GM23338 (cell line): ENCODE measurements around the gene LRP1-AS. TPM values are rescaled to one million over a fixed set of nuclear protein-coding genes. Genes with fewer than 3 reads are reported as not detected.

Experiments
- ATAC-seq: fragments of 200-7000 bp; cut with Tn5 transposase; 3 replicates; pipeline ENCODE4 v1.9.1; 2020
- DNase-seq: peaks from one replicate; pipeline ENCODE4 v3.0.0-alpha.2; 2015; ENCODE audit warnings: low spot score
- H2AFZ ChIP-seq: fragments of 200-600 bp; sonication (generic); 2 replicates; pipeline ENCODE4 v1.8.0; 2016; ENCODE audit warnings: antibody characterized with exemption, mild to moderate bottlenecking, moderate library complexity
- H3F3A ChIP-seq: fragments of 200-600 bp; sonication (generic); replicated peaks from 2 replicates; pipeline ENCODE4 v1.8.0; 2017; ENCODE audit warnings: antibody characterized with exemption, mixed run types, low read depth
- H3K27ac ChIP-seq: fragments of 200-600 bp; sonication (generic); 2 replicates; pipeline ENCODE4 v1.6.1; 2016; ENCODE audit warnings: low read depth
- H3K27me3 ChIP-seq: fragments of 200-600 bp; sonication (generic); 2 replicates; pipeline ENCODE4 v1.8.0; 2016; ENCODE audit warnings: mild to moderate bottlenecking, mixed run types, moderate library complexity; ENCODE audit not compliant: insufficient read depth
- H3K36me3 ChIP-seq: fragments of 200-600 bp; sonication (generic); 2 replicates; pipeline ENCODE4 v1.8.0; 2016; ENCODE audit warnings: mild to moderate bottlenecking; ENCODE audit not compliant: insufficient read depth
- H3K4me1 ChIP-seq: fragments of 200-600 bp; sonication (generic); 2 replicates; pipeline ENCODE4 v1.8.0; 2016; ENCODE audit warnings: mild to moderate bottlenecking, moderate library complexity; ENCODE audit not compliant: insufficient read depth
- H3K4me2 ChIP-seq: fragments of 200-600 bp; sonication (generic); 2 replicates; pipeline ENCODE4 v1.7.1; 2017; ENCODE audit warnings: mixed run types
- H3K4me3 ChIP-seq: fragments of 200-600 bp; sonication (generic); 2 replicates; pipeline ENCODE4 v1.6.1; 2016; ENCODE audit warnings: mixed run types
- H3K79me2 ChIP-seq: fragments of 200-600 bp; sonication (generic); replicated peaks from 2 replicates; pipeline ENCODE4 v1.8.0; 2017; ENCODE audit warnings: mild to moderate bottlenecking; ENCODE audit not compliant: insufficient read depth
- H3K9me2 ChIP-seq: fragments of 200-600 bp; sonication (generic); 2 replicates; pipeline ENCODE4 v1.8.0; 2017; ENCODE audit not compliant: insufficient read depth
- H4K20me1 ChIP-seq: fragments of 200-600 bp; sonication (generic); replicated peaks from 2 replicates; pipeline ENCODE4 v1.8.0; 2017; ENCODE audit warnings: mild to moderate bottlenecking; ENCODE audit not compliant: insufficient read depth
- H3K27ac Mint-ChIP-seq: 2 replicates; pipeline ENCODE4 v1.8.0; 2020; ENCODE audit warnings: inconsistent platforms, mild to moderate bottlenecking, moderate library complexity, mixed read lengths
- H3K27me3 Mint-ChIP-seq: 3 replicates; pipeline ENCODE4 v1.8.0; 2022; ENCODE audit warnings: low read depth, mild to moderate bottlenecking, moderate library complexity, mixed read lengths, inconsistent platforms; ENCODE audit not compliant: insufficient read depth, poor library complexity
- H3K36me3 Mint-ChIP-seq: 3 replicates; pipeline ENCODE4 v1.8.0; 2021; ENCODE audit warnings: low read depth, mild to moderate bottlenecking, inconsistent platforms, moderate library complexity, mixed read lengths
- H3K4me1 Mint-ChIP-seq: 3 replicates; pipeline ENCODE4 v1.8.0; 2020; ENCODE audit warnings: mild to moderate bottlenecking, inconsistent platforms, mixed read lengths
- H3K4me3 Mint-ChIP-seq: 3 replicates; pipeline ENCODE4 v1.8.0; 2021; ENCODE audit warnings: moderate library complexity, mild to moderate bottlenecking, inconsistent platforms, mixed read lengths
- H3K9me3 Mint-ChIP-seq: 3 replicates; pipeline ENCODE4 v1.8.0; 2020; ENCODE audit warnings: moderate library complexity, mild to moderate bottlenecking, inconsistent platforms, mixed read lengths
- CREB1 ChIP-seq: fragments of 250-450 bp; sonication (Bioruptor Pico); IDR thresholded peaks from 2 replicates; pipeline ENCODE4 v1.5.0; 2020; ENCODE audit warnings: low read depth, mild to moderate bottlenecking, moderate library complexity
- CTCF ChIP-seq, 2 experiments: fragments of 200-600 bp in 1 of 2; sonication (generic) in 1 of 2; conservative IDR thresholded peaks; 2 replicates each; pipeline versions ENCODE4 v1.5.1 to v1.6.1; 2016 to 2017; ENCODE audit warnings: antibody characterized with exemption in 2 of 2, low read depth in 2 of 2, mild to moderate bottlenecking in 2 of 2, moderate library complexity in 1 of 2
- ETS1 ChIP-seq: IDR thresholded peaks from 2 replicates; pipeline ENCODE4 v1.6.1; 2016; ENCODE audit warnings: antibody characterized with exemption
- EZH2 ChIP-seq: fragments of 200-600 bp; sonication (generic); IDR thresholded peaks from one replicate; pipeline ENCODE4 v1.8.0; 2017; ENCODE audit warnings: antibody characterized with exemption, mild to moderate bottlenecking, low read depth; ENCODE audit not compliant: unreplicated experiment
- EZH2phosphoT487 ChIP-seq: fragments of 200-600 bp; sonication (generic); IDR thresholded peaks from one replicate; pipeline ENCODE4 v1.8.1; 2018; ENCODE audit warnings: antibody characterized with exemption; ENCODE audit not compliant: unreplicated experiment
- JUNB ChIP-seq: IDR thresholded peaks from one replicate; pipeline ENCODE4 v1.6.1; 2016; ENCODE audit warnings: antibody characterized with exemption; ENCODE audit not compliant: unreplicated experiment
- NANOG ChIP-seq: IDR thresholded peaks from 2 replicates; pipeline ENCODE4 v1.6.1; 2016; ENCODE audit warnings: antibody characterized with exemption, borderline replicate concordance
- POLR2AphosphoS5 ChIP-seq: IDR thresholded peaks from 2 replicates; pipeline ENCODE4 v1.6.1; 2016; ENCODE audit warnings: antibody characterized with exemption, low read depth
- REST ChIP-seq: IDR thresholded peaks from one replicate; pipeline ENCODE4 v1.6.1; 2018; ENCODE audit warnings: antibody characterized with exemption; ENCODE audit not compliant: unreplicated experiment
- STAT1 ChIP-seq: IDR thresholded peaks from one replicate; pipeline ENCODE4 v1.6.1; 2016; ENCODE audit warnings: antibody characterized with exemption; ENCODE audit not compliant: unreplicated experiment
- ZNF114 ChIP-seq: fragments of 250-450 bp; sonication (Bioruptor Pico); IDR thresholded peaks from 2 replicates; pipeline ENCODE4 v1.5.0; 2020; ENCODE audit warnings: mild to moderate bottlenecking, moderate library complexity
- ZNF331 ChIP-seq: fragments of 250-450 bp; sonication (Bioruptor Pico); IDR thresholded peaks from 2 replicates; pipeline ENCODE4 v1.5.0; 2020; ENCODE audit warnings: low read depth, mild to moderate bottlenecking, moderate library complexity
- ZNF462 ChIP-seq: fragments of 250-450 bp; sonication (Bioruptor Pico); IDR thresholded peaks from 2 replicates; pipeline ENCODE4 v1.5.0; 2020; ENCODE audit warnings: mild to moderate bottlenecking, moderate library complexity
- polyA plus RNA-seq: library from polyadenylated mRNA; unstranded; fragments of >200 nt; fragmentation: Nextera tagmentation; extraction: Ambion mirVana; gene quantifications from 2 replicates; pipeline ENCODE4 v1.2.1, GENCODE V29; 2016
- total RNA-seq: library from RNA; depleted of rRNA; stranded (reverse); fragments of >200 nt; shearing (Covaris generic); gene quantifications from 2 replicates; pipeline ENCODE4 v1.2.3, GENCODE V29; 2014

Gene LRP1-AS
- total and polyA plus RNA-seq, 2 experiments from 2014 or later, result 0.86 TPM; not detected in 1

- peak; percentile 46 for DNase-seq
- Mint-ChIP-seq H3K4me1 (peaks cover 70% of the 10 kb centered on the region), H3K36me3 (peaks cover 48% of the 10 kb centered on the region), H3K4me3 (peak overlapping the region; percentile 32), H3K27me3 (peaks cover 28% of the 10 kb centered on the region), H3K27ac (peak overlapping the region; percentile 88), H3K9me3 (no peaks in the 10 kb centered on the region)
- Histone ChIP-seq H3K9me2 (no peaks in the 10 kb centered on the region), H3F3A (0 out of 2 replicates have a peak, but pooled peaks cover 17% of the 10 kb centered on the region), H2AFZ (no peak overlapping the region), H3K4me3 (no peak overlapping the region), H3K4me2 (peak overlapping the region; percentile 64; the same call in 1 of the 2 replicates), H3K27ac (peak overlapping the region; percentile 83), H3K4me1 (peaks cover 49% of the 10 kb centered on the region), H3K79me2 (peaks cover 81% of the 10 kb centered on the region), H4K20me1 (peaks cover 32% of the 10 kb centered on the region), H3K36me3 (peaks cover 10% of the 10 kb centered on the region), H3K27me3 (no peaks in the 10 kb centered on the region)
- peak; percentile 72 for ATAC-seq
- no peak for TF ChIP-seq REST
- TF ChIP-seq CREB1, result no peak
- no peak for TF ChIP-seq EZH2phosphoT487
- no peak for TF ChIP-seq CTCF (conservative IDR thresholded peaks at IDR 0.05; ENCODE audit: low read depth in 2 of 2)
- no peak for TF ChIP-seq EZH2
- TF ChIP-seq STAT1, result no peak
- TF ChIP-seq ZNF462 (CRISPR knock-in tag), result no peak
- TF ChIP-seq POLR2AphosphoS5, result no peak
- TF ChIP-seq ZNF331, result no peak
- TF ChIP-seq JUNB, result no peak
- no peak for TF ChIP-seq ZNF114 (CRISPR knock-in tag)
- TF ChIP-seq NANOG, result no peak
- no peak for TF ChIP-seq ETS1
Measured at GRCh38 chr12:57135527-57136326, 11.7 kb downstream of the LRP1-AS start.
